HG03135 (cell line): Measurements from ENCODE around the gene ARAP3.
"Not testable (repeated sequence)": the region's sequence is repeated elsewhere in the genome, so short reads cannot be mapped to it uniquely, and the experiment has no call there.

Source experiments
- ATAC-seq: cut with Tn5 transposase; IDR thresholded peaks from one replicate; pipeline ENCODE4 v1.9.1; 2021; ENCODE audit warnings: mild to moderate bottlenecking, moderate library complexity; ENCODE audit not compliant: unreplicated experiment

Gene ARAP3, protein sequence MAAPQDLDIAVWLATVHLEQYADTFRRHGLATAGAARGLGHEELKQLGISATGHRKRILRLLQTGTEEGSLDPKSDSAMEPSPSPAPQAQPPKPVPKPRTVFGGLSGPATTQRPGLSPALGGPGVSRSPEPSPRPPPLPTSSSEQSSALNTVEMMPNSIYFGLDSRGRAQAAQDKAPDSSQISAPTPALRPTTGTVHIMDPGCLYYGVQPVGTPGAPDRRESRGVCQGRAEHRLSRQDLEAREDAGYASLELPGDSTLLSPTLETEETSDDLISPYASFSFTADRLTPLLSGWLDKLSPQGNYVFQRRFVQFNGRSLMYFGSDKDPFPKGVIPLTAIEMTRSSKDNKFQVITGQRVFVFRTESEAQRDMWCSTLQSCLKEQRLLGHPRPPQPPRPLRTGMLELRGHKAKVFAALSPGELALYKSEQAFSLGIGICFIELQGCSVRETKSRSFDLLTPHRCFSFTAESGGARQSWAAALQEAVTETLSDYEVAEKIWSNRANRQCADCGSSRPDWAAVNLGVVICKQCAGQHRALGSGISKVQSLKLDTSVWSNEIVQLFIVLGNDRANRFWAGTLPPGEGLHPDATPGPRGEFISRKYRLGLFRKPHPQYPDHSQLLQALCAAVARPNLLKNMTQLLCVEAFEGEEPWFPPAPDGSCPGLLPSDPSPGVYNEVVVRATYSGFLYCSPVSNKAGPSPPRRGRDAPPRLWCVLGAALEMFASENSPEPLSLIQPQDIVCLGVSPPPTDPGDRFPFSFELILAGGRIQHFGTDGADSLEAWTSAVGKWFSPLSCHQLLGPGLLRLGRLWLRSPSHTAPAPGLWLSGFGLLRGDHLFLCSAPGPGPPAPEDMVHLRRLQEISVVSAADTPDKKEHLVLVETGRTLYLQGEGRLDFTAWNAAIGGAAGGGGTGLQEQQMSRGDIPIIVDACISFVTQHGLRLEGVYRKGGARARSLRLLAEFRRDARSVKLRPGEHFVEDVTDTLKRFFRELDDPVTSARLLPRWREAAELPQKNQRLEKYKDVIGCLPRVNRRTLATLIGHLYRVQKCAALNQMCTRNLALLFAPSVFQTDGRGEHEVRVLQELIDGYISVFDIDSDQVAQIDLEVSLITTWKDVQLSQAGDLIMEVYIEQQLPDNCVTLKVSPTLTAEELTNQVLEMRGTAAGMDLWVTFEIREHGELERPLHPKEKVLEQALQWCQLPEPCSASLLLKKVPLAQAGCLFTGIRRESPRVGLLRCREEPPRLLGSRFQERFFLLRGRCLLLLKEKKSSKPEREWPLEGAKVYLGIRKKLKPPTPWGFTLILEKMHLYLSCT (N-terminal part only)

DNA sequence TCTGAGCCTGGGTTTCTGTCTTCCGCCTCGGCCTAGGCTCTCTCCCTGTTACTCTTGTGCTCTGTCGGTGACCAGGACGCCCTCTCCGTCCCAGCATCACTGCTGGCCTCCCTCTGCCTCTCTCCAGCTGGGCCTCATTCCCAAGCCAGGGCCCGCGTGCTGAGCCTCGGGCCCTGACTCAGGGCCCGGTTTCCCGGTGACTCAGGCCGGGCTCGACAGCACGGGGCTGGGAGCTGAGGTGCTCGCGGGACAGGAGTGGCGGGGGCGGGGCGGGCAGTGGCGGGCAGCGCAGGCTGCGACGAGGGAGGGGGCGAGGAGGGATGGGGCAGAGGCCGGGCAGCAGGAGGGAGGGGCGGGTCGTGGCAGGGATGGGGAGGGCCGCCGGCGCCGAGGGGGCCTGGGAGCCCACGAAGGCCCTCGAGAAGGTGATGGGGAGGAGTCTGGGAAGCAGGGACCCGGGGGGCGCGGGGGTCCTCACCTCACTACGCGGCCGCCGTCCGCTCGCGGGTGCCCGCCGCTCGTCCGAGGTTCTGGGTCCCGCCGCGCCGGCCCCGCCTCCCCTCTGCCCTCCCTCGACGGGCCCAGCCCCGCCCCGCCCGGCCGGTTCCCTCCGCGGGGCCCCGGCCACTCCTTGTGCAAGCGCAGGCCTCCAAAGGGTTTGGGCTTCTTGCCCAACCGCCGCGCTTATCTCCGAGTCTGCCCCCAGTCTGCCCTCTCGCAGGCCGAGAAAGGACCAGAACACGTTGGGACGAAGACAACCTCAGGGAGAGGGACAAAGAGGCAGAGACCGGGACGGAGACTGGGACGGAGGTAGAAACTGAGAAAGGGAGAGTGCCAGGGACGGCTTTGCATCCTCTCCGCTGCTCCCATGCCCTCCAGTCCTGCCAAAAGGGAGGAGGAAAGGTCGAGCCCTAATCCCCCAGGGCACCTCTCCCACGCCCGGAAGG lies at the start of gene ARAP3:
ARAP3 (minus strand) TSS at position 536 of the 947 bp plus-strand sequence. CDS start 1,744 bp downstream, outside the sequence.
- no peak for ATAC-seq

GRCh38 chr5:141729387-141730006 lies 47.5 kb upstream of the ARAP3 start:
- no peak for ATAC-seq

DNA sequence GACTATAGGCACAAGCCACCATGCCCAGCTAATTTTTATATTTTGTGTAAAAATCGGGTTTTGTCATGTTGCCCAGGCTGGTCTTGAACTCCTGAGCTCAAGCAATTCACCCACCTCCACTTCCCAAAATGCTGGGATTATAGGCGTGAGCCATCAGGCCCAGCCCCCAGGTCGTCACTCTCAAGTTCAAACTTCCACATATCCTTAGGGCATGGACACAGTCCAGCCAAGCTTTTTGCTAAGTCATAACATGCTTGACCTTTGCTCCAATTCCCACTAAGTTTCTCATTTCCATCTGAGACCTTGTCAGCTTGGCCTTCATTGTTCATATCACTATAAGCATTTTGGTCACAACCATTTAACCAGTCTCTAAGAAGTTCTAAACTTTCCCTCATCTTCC lies 43.9 kb upstream of the ARAP3 start:
- no peak for ATAC-seq

DNA sequence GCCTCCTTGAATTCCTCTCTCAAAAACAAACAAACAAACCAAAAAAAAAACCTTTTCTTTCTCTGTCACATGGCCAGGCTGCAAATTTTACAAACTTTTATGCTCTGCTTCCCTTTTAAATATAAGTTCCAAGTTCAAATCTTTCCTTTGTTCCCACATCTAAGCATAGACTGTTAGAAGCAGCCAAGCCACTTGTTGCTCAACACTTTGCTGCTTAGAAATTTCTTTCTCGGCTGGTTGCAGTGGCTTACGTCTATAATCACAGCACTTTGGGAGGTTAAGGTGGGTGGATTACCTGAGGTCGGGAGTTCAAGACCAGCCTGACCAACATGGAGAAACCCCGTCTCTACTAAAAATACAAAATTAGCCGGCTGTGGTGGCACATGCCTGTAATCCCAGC lies 43.1 kb upstream of the ARAP3 start:
- not testable (repeated sequence) for ATAC-seq

- no peak for ATAC-seq
Observed at GRCh38 chr5:141722266-141722665, 40.2 kb upstream of the ARAP3 start.

DNA sequence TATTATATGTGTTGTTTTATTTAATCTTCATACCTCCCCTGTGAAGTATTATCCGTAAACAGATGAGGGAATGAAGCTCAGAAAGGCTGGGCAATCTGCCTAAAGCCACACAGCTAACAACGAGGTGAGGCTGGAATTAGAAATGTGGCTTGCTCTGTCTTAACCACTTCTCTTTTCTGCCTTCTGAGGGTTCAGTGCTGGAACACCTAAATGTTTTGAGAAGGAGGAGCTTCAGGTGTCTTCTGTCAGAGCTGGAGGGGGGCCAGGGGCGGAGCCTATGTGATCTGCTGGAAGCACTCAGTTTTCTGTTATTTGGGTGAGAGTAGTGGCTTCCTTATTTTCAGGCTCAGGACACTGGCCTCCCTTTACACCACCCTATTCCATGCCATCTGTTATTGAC lies 35.0 kb upstream of the ARAP3 start:
- ATAC-seq = no peak

DNA sequence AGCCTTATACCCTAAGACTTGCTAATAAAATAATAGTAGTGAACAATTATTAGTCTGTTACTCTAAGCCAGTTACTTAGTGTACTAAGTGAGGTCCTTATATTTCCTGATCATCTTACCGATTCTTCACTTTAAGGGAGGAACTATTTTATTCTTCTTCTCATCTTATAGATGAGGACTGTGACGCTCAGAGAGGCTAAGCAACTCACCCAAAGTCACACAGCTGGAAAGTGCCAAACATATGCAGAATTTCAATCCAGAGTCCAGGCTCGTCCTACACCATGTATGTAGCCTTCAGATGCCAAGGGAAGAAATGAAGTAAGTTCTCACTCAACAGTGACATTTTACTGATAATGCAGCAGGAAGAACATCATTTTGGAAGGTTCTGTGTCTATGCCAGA lies 34.4 kb upstream of the ARAP3 start:
- no peak for ATAC-seq

GRCh38 chr5:141716009-141716408 lies 34.0 kb upstream of the ARAP3 start:
- no peak for ATAC-seq

- ATAC-seq = no peak
Observed at GRCh38 chr5:141715346-141715905, 33.4 kb upstream of the ARAP3 start.

DNA sequence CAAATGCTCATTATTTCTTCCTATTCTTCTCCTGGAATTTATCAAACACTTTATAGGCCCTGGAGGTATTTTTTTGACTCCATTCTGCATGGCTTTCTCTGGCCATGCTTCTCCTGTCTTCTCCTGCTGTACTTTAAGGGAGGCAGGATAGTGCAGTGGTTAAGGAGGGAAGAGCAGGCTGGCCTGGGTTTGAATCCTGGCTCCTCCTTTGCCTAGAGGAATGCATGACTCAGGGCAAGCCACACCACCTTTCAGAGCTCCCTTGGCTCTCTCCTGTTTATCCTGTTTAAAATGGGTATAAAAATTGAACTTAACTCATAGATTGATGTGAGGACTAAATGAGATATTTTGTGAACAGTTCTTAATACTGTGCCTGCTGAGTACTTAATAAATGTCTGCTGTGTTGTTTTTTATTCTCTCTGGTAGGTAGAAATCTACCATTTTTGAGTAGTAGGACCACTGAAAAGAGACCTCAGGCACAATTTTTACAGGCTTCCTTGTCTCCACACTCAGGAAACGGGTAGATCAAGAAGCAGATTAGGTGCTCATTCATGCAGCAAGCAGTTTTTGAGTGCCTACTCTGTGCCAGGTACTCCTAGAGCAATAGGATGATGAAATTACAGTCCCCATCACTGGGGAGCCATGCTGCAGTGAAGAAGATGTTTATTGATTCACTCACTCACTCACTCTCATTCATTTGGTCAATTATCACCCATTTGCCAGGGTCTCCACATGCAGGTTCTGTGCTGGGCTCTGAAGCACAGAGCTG lies 32.7 kb upstream of the ARAP3 start:
- ATAC-seq = no peak

GRCh38 chr5:141713616-141714309 lies 31.7 kb upstream of the ARAP3 start:
- ATAC-seq = no peak

GRCh38 chr5:141711687-141712086 lies 29.7 kb upstream of the ARAP3 start:
- no peak for ATAC-seq

- ATAC-seq = no peak
Observed at GRCh38 chr5:141709699-141710267, 27.8 kb upstream of the ARAP3 start.

DNA sequence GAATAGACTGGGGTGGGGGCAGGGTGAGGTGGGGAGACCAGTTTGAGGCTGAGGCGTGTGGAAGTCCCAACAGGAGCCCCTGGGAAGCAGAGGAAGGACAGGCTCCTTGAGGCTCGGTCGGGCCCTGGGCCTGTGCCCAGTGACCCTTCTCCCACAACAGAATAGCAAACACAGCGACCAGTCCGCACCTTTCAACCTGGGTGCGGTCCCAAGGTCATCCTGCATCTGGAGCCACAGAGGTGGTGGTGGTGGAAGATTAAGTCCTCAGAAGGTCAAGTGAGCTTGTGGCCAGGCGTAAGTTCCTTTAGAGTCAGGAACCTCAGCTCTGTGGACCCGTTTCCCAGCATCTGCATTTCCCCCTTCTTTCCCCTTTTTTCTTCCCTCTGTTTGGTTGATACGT lies 26.0 kb upstream of the ARAP3 start:
- ATAC-seq = no peak

DNA sequence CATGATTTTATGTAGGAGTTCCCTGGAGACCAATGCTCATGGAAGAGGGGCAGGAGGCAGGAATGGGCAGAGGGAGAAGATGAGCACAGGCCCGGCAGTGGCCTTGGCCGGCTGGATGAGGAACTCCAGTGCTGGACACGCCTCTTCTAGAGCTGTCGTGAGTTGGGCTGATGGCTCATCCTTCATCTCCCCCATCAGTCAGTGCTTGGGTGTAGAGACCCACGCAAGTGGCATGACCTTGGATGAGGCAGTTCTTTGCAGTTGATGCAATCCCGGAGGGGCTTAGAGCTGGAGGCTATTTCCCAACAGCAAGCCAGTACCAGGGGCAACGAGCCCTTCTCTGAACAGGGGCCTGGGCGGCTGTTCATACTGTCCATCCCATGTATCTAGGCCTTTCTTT lies 25.5 kb upstream of the ARAP3 start:
- ATAC-seq = no peak

- no peak for ATAC-seq
Observed at GRCh38 chr5:141706121-141706520, 24.1 kb upstream of the ARAP3 start.

- ATAC-seq = no peak
Observed at GRCh38 chr5:141705469-141705868, 23.4 kb upstream of the ARAP3 start.
